ENCODE measurements around the gene DHX34.
"Not testable (repeated sequence)": the region's sequence is repeated elsewhere in the genome, so short reads cannot be mapped to it uniquely, and the experiment has no call there.

DHX34 gene

GRCh38 chr19:47324502-47324901 lies 24.6 kb upstream of the DHX34 start:
- DNase-seq, result no peak

- no peak for DNase-seq
Observed at GRCh38 chr19:47330466-47330869, 18.6 kb upstream of the DHX34 start.

GRCh38 chr19:47331490-47331889 lies 17.6 kb upstream of the DHX34 start:
- no peak for DNase-seq

GRCh38 chr19:47331931-47332547 lies 17.1 kb upstream of the DHX34 start, which contains the start of gene C5AR2:
C5AR2 (plus strand) TSS chr19:47332175; CDS start chr19:47340800, 8,625 bp downstream.
- no peak for DNase-seq

GRCh38 chr19:47336765-47337718 lies 12.1 kb upstream of the DHX34 start:
- DNase-seq, result peak; percentile 59

GRCh38 chr19:47339196-47339880 lies 9.8 kb upstream of the DHX34 start:
- no peak for DNase-seq

GRCh38 chr19:47340477-47341208 lies 8.5 kb upstream of the DHX34 start:
- no peak for DNase-seq

- no peak for DNase-seq
Observed at GRCh38 chr19:47341734-47342133, 7.4 kb upstream of the DHX34 start.

- DNase-seq, result no peak
Observed at GRCh38 chr19:47343194-47343802, 5.8 kb upstream of the DHX34 start.

- DNase-seq, result no peak
Observed at GRCh38 chr19:47344425-47344824, 4.7 kb upstream of the DHX34 start.

- DNase-seq, result not testable (repeated sequence)
Observed at GRCh38 chr19:47346024-47346423, 3.1 kb upstream of the DHX34 start.

- no peak for DNase-seq
Observed at GRCh38 chr19:47350630-47351029, 1.5 kb downstream of the DHX34 start.

- DNase-seq, result no peak
Observed at GRCh38 chr19:47351548-47351947, 2.4 kb downstream of the DHX34 start.

- no peak for DNase-seq
Observed at GRCh38 chr19:47352095-47352494, 3.0 kb downstream of the DHX34 start.

- peak; percentile 18 for DNase-seq
Observed at GRCh38 chr19:47353307-47353712, 4.2 kb downstream of the DHX34 start.

- DNase-seq, result no peak
Observed at GRCh38 chr19:47356900-47357299, 7.8 kb downstream of the DHX34 start.

GRCh38 chr19:47357788-47358680 lies 8.9 kb downstream of the DHX34 start:
- DNase-seq, result no peak

- no peak for DNase-seq
Observed at GRCh38 chr19:47358936-47359335, 9.8 kb downstream of the DHX34 start.

- DNase-seq, result no peak
Observed at GRCh38 chr19:47362321-47362720, 13.2 kb downstream of the DHX34 start.

GRCh38 chr19:47363758-47364531 lies 14.8 kb downstream of the DHX34 start:
- DNase-seq, result no peak

All from NCI-H774 (cell line).